Measurements from ENCODE around the gene TMA7.
"Not testable (repeated sequence)": the region's sequence is repeated elsewhere in the genome, so short reads cannot be mapped to it uniquely, and the experiment has no call there.

Gene TMA7

GRCh38 chr3:48400824-48401433, 39.1 kb upstream of the TMA7 start:
- TF ChIP-seq ZFX (IDR thresholded peaks at IDR 0.05; ENCODE audit: borderline replicate concordance) (no peak), CTCF (IDR thresholded peaks at IDR 0.05) (peak; percentile 92)
- H3K27ac ChIP-seq = no peak overlapping the region

DNA sequence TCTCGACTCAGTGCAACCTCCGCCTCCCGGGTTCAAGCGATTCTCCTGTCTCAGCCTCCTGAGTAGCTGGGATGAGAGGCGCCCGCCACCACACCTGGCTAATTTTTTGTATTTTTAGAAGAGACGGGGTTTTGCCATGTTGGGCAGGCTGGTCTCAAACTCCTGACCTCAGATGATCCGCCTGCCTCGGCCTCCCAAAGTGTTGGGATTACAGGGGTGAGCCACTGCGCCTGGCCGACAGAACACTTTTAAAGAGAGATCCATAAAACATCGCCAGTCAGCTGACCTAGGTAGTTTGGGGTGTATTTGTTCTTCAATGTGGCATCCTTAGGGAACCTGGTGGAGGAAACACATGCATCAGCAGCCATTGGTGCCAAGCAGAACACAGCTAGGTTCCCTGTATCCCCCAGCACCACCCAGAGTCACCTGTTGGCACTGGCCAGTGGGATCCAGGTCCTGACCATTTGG, 38.6 kb upstream of the TMA7 start:
- H3K27ac ChIP-seq = not testable (repeated sequence)

DNA sequence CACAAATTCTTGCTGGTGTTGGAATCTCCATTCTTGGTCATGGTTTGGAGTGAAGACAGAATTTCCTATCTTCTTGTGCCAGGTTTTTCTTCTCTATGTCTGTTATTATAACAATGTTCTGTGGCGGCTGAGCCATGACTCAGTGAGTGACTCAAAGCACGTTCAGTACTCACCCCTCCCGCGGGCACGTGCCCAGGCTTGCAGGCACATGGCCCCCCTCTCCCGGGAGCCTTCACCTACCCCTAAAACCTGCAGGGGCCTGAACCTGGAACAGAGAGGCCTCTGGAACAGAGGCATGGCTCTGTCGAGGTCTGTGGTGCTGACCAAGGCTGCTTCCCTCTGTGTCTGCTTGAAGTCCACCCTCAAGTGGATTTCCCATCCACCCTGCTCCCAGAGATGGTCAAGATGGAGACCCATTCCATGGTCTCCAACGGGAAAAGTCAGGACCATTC, 37.8 kb upstream of the TMA7 start:
- peak overlapping the region; percentile 8; the same call in 1 of the 2 replicates for H3K27ac ChIP-seq
- TF ChIP-seq CTCF (IDR thresholded peaks at IDR 0.05) (no peak), ZFX (IDR thresholded peaks at IDR 0.05; ENCODE audit: borderline replicate concordance) (no peak)

DNA sequence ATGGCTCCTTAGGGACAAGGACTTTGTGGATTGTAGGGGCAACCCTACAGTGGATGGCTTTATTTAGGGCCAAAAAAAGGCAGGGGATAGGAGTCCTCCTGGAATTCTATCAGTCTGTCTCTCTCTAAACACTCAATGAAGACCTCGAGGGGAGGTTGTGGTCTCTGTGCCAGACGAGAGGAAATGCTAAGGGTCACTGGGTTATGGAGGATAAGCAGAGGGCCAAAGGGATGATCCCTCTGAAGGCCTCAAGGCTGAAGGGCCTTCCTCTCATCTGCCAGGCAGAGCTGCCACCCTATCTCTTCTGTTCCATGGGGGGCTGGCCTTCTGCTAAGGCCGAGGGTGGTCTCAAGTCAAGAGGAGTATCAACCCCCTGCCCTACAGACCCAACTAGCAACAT, 37.1 kb upstream of the TMA7 start:
- no peak for TF ChIP-seq ZFX (IDR thresholded peaks at IDR 0.05; ENCODE audit: borderline replicate concordance)
- TF ChIP-seq CTCF (IDR thresholded peaks at IDR 0.05) = no peak
- no peak overlapping the region for H3K27ac ChIP-seq

DNA sequence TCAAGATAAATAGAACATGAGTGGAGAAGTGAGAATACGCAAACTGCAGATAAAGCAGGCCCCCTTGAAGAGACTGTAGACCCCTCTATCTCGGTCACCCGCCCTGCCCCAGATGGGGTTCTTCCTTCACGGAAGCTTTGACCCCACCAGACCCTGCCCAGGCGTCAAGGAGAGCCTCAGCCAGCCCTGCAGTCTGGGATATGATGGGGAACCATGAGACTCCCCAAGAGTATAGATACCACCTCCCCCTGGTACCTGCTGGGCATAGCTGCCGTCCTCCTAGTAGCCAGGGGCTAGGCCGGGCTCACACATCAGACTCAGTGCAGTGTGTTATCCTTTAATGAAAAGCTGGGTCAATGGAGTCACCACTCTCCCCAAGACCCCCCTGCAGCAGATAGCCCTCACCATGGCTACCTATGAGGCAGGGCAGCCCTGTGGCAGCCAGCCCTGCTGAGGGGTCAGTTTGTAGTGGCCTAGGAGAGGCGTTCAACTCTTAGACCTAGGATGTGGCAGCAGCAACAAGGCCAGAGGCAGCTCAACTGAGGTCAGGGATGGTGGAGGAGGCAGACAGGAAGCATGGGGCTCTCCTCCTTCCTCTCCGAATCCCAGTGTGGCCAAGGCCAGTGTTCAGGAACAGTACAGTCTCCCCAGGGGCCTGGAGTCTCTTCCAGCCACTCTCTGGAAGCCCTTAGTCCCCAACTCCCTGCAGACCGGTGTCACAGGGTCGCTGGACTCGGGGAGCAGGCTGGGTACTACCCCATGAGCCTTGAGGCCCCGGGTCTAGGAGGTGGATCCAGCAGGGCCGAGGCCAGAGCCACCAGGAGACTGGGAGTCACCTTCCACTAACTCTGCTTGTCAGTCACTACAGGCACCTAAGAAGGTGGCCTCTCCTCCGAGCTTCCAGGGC, 36.3 kb upstream of the TMA7 start:
- TF ChIP-seq ZFX (IDR thresholded peaks at IDR 0.05; ENCODE audit: borderline replicate concordance) (no peak), CTCF (IDR thresholded peaks at IDR 0.05) (no peak)
- no peak overlapping the region for H3K27ac ChIP-seq

- TF ChIP-seq CTCF (IDR thresholded peaks at IDR 0.05) = no peak
- no peak for TF ChIP-seq ZFX (IDR thresholded peaks at IDR 0.05; ENCODE audit: borderline replicate concordance)
- H3K27ac ChIP-seq = no peak overlapping the region
Measured at GRCh38 chr3:48404440-48405342, 35.4 kb upstream of the TMA7 start.

DNA sequence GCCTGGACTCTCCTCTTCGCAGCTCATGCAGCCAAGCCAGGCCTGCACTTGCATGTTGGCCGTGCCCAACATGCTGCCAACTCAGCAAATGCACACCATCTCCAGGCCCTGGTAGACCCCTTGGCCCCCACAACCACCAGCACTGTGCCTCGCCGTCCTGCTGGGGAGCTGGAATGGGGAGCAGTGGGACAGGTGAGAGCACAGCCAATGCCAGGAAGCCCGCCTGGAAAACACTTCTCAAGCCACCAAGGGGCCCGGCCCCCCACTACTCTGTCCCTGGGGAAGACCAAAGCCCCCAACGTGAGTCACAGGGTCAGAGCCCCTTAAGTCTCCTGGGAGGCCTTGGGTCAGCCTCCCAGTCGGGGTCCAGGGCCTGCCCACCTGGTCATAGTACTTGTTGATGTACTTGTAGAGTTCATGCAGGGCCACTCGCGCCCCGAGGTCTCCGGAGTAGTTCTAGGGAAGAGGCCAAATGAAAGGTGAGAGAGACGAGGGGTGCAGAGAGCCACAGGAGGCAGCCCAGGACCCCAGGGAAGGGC, 34.6 kb upstream of the TMA7 start:
- H3K27ac ChIP-seq = no peak overlapping the region
- TF ChIP-seq ZFX (IDR thresholded peaks at IDR 0.05; ENCODE audit: borderline replicate concordance) (no peak), CTCF (IDR thresholded peaks at IDR 0.05) (no peak)
